Mesenteric fat pad (tissue), 1 donor: ENCODE results near the gene RNF214. TPM values are rescaled to one million over a fixed set of nuclear protein-coding genes. Genes with fewer than 3 reads are reported as not detected.
"Not testable (repeated sequence)": the region's sequence is repeated elsewhere in the genome, so short reads cannot be mapped to it uniquely, and the experiment has no call there.

Experiments used
- DNase-seq: peaks from one replicate; pipeline ENCODE4 v3.0.0-alpha.2; 2020; ENCODE audit warnings: low spot score
- total RNA-seq: library from RNA; stranded (reverse); fragmentation: NEBNext Ultra II Directional; extraction: Animal tissue kit (Norgen Biotek cat#: 25700); gene quantifications from one replicate; pipeline ENCODE4 v1.2.1, GENCODE V29; 2021
- donor health status: DM: yes; HTN: yes; CAD: no.

The RNF214 gene
- total RNA-seq, 1 donor from 2014 or later: 21.9 TPM

GRCh38 chr11:117197516-117198456 lies 34.7 kb upstream of the RNF214 start:
- no peak for DNase-seq

GRCh38 chr11:117198613-117199012 lies 33.9 kb upstream of the RNF214 start:
- no peak for DNase-seq

DNA sequence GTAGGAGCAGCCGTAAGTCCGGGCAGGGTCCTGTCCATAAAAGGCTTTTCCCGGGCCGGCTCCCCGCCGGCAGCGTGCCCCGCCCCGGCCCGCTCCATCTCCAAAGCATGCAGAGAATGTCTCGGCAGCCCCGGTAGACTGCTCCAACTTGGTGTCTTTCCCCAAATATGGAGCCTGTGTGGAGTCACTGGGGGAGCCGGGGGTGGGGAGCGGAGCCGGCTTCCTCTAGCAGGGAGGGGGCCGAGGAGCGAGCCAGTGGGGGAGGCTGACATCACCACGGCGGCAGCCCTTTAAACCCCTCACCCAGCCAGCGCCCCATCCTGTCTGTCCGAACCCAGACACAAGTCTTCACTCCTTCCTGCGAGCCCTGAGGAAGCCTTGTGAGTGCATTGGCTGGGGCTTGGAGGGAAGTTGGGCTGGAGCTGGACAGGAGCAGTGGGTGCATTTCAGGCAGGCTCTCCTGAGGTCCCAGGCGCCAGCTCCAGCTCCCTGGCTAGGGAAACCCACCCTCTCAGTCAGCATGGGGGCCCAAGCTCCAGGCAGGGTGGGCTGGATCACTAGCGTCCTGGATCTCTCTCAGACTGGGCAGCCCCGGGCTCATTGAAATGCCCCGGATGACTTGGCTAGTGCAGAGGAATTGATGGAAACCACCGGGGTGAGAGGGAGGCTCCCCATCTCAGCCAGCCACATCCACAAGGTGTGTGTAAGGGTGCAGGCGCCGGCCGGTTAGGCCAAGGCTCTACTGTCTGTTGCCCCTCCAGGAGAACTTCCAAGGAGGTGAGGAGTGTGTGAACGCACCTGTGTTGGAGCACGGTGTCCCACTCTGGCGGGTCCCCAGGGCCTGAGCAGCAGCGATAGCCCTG lies 33.2 kb upstream of the RNF214 start, which contains the start of gene TAGLN:
Gene TAGLN (plus strand): TSS at position 318 of the 863 bp plus-strand sequence. CDS start 3,644 bp downstream, outside the sequence.
- DNase-seq: no peak

GRCh38 chr11:117199916-117200812 lies 32.3 kb upstream of the RNF214 start:
- DNase-seq: no peak

- no peak for DNase-seq
Measured at GRCh38 chr11:117200813-117201657, 31.4 kb upstream of the RNF214 start.

DNA sequence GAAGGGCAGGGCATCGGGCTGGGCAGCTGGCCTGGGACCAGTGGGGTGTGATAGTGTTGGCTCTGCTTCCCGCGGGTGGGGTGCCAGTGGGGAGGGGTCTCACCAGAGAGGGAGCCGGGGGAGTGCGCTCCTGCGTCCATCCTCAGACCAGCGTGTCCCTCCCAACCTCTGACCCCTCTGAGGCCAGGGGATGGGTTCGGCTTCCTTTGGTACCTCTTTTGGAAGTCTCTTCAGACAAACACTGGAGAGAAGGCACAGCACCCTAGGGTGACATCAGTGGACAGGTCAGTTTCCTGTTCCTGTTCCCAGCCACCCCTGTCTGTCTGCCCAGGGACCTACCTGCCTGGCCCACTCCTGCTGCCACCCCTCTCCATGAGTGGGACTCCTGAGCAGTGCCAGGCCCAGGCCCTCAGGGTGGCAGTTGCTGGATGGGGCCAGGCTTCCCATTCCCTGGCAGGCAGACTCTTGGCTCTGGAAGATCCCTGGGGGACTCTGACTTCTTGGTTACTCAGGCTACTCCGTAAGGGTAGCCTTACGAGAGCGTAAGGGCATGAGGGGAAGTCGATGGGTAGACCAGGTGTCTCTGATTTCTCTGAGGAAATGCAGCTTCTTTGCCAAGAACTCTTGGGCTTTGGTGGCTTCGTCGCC lies 30.7 kb upstream of the RNF214 start:
- no peak for DNase-seq

GRCh38 chr11:117202386-117203068 lies 29.9 kb upstream of the RNF214 start:
- DNase-seq: no peak

GRCh38 chr11:117203069-117203407 lies 29.4 kb upstream of the RNF214 start:
- no peak for DNase-seq

- no peak for DNase-seq
Measured at GRCh38 chr11:117204283-117205080, 28.0 kb upstream of the RNF214 start.

DNA sequence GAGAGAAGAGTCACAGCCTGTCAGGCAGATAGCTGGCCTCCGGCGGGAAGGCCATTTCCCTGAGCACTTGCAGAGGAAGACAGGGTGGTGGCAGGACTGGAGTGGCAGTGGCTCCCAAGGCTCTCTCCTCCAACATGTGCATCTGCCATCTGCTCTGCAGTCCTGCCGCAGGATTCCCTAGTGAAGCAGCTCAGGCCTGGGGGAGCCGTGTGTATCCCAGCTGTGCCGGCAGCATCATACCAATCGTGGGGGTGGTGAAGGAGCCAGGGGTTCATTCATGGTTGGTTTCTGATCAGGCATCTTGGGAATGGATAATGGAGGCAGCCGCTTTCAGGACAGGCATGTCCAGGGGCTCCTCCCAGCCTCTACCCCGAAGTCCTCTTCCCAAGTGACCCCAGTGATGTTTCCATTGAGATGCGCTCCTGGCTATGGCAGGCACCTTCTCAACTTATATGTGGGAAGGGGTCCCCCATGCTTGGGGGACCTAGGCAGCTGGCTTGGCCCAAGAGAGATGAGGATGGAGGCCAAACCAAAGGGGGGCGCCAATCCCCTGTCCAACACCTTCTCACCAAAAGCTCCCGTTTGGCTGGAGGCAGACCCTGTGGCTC lies 27.2 kb upstream of the RNF214 start:
- no peak for DNase-seq

DNA sequence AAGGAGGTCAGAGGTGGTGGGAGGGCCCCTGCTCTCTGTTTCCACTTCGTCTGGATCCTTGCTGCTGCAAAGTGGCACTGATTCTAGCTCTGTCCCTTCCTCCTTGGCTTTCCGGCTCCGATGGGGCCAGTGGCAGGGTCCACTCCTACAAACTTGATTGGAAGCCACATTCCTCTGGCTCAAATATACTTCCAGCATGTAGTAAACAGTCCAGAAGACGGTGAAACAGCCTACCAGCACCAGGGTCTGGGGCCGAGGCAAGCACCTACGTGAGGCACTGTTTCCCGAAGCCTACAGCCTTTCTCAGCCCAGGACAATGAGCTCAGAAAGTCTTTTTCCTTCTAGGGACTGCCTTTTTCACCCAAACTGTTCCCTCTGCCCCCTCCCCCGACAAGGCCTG lies 26.4 kb upstream of the RNF214 start:
- DNase-seq: not testable (repeated sequence)

GRCh38 chr11:117206859-117207258 lies 25.6 kb upstream of the RNF214 start:
- DNase-seq: not testable (repeated sequence)

DNA sequence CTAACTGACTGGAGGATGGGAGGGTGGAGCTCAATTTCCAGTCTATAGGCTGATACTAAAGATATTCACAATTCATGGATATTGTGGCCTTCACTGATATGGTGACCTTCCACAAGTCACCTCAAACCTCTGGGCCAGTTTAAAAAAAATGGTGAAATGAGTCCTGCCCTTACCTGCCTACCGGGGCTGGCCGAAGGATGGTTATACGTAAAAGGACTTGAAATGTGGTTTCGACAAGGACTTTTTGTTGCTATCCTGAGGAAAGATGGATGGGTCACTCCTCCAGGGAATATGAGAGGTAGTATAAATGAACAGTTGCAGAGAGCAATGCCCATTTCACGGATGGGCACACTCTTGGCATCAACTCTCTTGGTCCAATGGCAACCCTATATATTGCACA lies 25.0 kb upstream of the RNF214 start:
- not testable (repeated sequence) for DNase-seq

DNA sequence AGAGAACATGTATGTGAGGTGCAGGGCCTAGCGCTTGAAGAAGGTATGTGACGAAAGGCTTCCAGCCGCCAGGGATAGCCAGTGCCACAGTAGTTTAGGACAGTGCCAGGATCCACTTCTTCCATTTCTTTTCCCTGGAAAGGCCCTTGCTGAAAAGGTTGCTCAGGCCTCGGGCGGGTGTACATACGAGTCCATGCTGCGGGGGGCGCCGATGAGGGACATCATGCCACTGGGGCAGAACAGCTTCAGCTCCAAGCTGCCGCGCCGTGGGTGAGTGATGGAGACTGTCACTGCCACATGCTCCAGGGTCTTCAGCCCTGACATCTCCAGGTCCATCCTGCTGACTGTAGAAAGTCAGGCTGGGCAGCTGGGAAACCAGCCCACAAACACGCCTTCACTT lies 23.8 kb upstream of the RNF214 start:
- not testable (repeated sequence) for DNase-seq

- DNase-seq: not testable (repeated sequence)
Measured at GRCh38 chr11:117209351-117210125, 22.9 kb upstream of the RNF214 start.

- DNase-seq: no peak
Measured at GRCh38 chr11:117210620-117211019, 21.9 kb upstream of the RNF214 start.
